NCI-H187 (cell line): ENCODE measurements around the gene SLC22A31.

ENCODE experiments used
- DNase-seq, 2 experiments: peaks; one replicate each; lab custom pipeline; 2025; lab: John Stamatoyannopoulos, UW

Gene SLC22A31

DNA sequence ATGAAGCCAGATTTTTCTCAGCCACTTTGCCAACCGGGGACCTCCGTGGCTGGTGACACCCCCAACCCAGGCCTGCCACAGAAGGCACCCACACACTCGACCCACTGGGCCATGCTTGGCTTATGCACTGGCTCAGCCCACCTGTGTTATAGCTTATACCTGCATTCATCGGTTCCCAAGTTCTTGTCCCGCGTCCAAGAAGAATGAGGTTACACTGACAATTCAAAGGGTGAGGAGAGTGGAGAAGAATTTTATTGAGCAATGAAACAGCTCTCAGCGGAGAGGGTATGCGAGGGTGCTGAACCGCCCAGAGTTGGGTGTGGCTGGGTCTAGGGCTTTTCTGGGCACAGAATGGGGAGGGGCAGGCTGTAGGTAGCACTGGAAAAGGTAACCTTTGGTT is 51.0 kb downstream of the SLC22A31 start:
- DNase-seq: no peak

GRCh38 chr16:89147085-89147817 is 53.1 kb downstream of the SLC22A31 start:
- DNase-seq: no peak

DNA sequence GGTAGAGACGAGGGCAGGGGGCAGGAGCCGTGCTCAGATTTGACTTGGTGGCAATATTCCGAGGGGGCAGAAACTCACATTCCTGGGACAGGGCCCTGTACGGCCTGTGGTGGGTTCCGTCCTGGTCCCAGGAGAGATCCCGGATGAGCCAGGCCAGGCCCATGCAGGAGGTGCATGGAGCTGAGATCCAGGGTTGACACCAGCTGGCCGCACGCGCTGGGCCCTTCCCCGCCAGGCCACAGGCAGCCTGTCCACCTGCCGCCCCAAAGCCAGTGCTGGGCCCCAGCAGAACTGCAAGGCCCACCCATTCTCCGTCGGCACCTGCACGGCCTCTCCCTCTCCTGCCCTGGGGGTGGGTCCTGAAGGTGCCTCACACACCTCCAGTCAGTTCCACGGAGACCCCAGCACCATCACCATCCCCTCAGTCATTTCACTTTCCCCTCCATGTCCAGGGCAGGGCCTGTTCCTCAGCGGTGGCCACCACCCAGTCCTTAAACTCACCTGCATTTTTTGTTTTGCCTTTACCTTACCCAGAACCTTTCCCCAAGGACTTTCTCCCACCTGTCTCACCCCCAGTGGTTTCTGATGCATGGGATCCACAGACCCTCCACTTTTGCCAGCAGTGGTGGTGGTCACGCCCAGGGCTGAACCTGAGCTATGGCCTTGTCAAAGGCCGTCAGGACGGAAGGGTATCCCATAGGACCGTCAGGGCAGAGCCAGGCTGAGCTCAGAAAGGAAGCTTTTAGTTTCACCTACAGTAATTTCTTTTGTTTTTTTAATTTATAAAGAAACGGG is 53.9 kb downstream of the SLC22A31 start:
- no peak for DNase-seq
